ENCODE measurements around the gene FEM1B.

The FEM1B gene

DNA sequence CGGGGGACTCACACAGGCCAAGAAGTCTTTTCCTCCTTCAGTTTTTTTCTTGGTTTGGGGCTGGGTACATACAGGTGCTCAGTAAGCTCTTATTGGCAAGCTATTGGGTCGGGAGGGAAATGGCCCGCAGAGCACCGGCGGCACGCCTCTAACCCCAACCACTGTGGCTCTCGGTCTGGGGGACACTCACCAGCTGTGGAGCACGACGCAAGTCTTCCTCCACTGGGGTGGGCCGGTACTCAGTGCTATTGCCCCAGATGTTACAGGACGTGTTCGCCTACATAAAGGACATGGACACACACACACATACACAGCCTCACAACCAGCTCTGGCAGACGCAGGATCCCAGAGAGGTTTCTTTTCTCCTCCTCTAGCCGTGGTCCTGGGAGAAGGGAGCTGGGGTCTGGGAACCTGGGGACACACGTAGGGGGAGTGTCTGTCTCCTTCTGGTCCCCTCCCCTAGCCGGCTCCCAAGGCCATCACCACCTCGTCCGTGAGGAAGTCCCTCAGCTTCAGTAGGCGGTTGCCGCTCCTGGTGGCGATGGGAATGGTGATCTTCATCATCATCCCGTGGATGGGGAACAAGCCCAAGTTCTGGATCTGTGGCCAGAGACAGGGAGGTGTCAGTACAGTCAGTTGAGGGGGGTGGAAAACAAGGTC, 33.4 kb downstream of the FEM1B start:
- no peak for DNase-seq

DNA sequence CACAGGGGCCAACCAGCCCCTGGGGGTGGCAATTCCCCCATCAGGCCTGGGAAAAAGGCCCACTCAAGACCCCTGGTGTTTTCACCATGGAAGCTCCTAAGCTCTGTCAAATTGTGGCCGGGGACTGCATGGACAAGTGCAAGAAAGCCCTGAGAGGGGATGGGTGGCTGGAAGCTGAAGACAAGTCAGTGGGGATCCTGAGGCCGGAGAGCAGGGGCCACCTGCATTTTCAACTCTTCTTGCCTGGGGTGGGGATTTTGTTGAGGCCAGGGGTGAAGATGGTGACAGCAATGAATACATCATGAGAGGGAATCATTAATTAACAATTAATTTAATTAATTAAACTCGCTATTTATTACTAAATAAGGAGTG, 33.9 kb downstream of the FEM1B start:
- no peak for DNase-seq

DNA sequence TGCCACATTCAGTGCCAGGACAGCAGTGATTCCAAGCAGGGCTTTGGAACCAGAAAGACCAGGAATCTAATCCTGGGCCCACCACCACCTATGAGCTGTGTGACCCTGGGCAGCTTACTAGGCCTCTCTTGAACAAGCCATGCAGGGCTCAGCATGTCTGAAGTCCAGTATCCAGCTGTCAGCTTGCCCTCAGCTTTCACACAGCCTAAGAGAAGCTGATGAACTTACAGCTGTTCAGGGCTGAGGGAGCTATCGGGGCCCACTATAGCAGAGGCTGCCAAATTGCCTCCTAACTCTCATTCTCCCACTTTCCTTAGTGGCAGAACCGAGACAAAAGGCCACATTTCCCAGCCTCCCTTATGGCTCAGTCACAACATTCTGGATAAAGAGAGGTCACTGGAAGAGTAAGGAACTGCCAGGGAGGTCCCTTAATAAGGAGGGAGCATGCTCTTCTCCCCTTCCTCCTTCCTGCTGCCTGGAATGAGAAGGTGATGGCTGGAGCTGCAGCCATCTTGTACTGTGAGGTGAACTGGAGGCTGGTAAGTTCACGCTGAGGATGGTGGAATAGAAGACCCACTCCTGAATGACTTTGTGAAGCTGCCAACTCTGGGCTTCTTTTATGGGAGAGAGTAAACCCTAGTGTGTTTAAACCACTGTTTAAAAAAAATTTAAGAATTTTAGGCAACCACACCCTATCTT, 34.5 kb downstream of the FEM1B start:
- no peak for DNase-seq

DNA sequence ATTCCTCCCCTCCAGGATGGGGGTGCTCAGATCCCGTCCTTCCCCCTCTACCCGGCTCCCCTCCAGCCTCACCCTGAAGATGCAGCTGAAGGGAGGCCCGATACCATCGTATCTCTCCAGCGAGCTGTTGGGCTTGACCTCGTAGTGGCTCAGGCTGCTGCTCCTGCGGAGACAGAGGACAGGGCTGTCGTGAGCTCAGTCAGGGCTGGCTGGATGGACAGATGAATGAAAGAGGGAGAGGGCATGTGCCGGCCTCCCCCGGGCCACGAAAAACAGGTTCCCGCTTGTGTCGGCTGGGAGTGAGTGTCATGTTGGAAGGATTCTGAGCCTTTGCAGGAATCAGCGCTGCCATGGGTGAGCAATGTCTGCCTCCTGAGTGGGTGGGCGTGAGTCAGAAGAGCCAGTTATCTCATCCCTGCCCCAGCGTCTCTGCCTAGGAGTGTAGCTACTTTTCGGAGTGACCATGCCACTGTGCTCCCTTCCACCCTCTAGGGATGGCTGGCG, 35.2 kb downstream of the FEM1B start:
- DNase-seq: no peak

DNA sequence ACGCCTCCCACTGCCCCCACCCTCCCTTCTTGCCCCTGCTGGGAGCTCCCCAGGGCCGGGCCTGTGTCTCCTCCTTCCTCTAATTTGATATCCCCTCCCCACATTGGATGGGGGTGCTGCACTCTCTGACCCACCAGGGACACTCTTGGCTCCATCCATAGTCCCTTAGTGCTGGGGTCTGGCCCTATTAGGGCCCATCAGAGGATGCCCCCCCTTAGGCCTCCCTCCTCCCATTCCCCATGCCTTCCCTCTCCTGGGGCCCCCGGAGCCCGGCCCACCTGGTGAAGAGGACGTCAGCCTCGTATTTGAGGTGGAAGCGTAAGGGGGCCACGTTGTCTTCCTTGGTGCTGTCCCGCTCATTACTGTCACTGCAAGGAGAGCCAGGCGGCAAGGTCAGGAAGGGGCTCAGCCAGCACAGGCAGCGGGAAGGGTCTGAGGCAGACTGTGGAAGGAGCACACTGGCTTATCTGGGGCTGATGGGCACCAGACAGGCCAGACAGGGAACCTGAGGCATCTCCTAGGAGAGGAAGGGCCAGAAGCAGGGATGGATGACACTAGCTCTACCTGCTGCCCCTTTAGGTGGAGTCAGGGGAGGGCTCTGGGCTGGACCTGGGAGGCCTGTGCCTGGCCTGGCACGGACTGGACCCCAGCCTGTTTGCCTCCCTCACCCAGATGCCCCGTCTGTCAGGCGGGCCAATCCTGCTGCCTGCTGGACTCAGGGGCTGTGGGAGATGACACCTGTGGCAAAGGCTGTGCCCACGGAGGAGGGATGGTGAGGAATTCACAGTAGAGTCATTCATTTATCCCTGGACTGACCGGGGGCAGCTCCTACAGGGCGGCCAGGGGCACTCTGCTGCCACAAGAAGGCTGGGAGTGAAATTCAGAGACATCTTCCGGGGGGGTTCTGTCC, 36.2 kb downstream of the FEM1B start:
- DNase-seq: no peak

DNA sequence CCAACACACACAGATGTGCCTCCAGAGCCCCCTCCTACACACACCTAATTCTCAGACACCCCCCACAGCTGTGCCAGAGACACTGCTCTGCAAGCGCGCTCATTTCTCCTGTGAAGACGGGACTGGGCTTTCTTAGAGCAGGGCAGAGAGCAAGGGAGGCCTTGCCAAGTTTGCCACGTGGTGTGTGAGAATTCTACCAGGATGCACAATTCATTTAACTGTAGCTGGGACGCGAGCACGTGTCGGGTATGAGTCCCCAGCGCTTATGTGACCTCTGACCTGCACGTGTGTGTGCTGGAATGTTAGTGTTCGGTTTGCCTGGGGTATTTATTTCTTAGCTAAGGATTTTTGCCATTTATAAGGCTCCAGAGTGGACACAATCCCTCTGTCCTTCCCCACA, 37.0 kb downstream of the FEM1B start:
- DNase-seq: no peak

DNA sequence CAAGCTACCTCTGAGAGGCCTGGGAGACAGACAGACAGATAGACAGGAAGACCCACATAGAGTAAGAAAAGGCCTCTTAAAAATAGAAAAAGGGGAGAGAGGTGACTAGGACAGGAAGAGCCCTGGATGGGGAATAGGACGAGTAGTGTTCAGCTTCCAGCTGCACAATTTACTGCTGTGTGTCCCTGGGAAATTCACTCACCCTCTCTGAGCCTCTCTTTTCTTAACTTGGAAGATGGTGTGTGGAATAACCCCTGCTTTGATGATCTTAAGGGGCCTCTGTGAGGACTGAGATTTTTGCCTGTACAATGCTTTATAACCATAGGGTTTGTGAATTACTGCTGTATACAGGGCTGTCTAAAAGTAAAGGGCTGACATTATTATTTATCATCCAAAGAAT, 37.5 kb downstream of the FEM1B start:
- no peak for DNase-seq

DNA sequence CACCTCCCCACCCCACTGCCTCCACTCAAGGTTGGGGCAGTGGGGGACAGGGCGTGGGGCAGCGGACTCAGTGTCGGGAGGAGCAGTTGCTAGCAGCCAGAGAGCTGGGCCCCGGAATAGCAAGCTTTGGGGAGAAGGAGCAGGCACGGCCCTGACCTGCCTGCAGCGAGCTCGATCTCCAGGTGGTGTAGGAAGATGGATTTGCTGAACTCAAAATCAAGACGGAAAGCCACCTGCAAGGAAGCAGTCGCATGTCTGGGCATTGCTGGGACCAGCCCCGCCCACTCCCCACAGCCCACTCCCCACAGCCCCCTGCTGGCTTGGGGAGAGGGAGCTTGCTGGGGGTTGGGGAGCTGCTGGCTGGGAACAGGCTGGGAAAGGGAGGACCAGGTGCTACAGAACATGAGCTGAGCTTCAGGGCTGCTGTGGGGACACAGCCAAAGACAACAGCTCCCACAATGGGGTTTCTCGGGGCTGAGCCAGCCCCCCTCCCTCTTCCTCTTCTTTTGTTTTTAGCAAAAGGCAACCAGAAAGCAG, 38.0 kb downstream of the FEM1B start:
- DNase-seq: no peak

DNA sequence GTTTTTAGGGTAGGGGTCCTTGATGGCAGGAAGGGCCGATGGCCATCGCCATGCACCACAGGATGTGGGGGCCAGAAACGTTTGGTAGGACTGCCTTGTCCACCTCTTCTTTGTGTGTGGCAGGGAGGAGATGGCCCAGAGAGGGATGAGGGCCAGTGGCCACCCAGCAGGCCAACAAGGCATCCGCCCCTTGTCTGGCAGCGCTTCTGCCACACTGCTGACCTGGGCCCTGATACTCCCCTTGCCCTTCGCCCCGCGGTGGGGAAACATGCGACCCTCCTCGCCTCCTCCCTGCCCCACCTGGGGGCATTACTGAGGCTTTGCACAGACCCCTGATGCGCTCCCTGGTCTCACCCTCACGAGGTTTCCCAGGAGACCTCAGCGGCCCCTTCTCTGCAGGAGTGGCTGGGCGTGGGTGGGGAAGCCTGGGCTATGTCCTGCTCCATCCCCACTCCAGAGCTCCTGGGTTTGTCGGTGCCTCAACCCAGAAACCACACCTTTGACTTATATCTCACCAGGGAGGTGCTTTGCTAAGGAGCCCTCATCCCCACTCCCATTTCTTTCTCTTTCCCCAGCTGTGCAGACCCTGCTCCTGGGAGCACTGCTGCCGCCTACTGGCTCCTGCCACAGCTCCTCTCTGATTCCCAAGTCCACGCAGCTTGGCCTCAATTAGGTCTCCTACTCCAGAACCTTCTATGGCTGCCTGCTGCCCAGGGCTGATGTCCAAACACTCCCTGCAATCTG, 38.7 kb downstream of the FEM1B start:
- no peak for DNase-seq

DNA sequence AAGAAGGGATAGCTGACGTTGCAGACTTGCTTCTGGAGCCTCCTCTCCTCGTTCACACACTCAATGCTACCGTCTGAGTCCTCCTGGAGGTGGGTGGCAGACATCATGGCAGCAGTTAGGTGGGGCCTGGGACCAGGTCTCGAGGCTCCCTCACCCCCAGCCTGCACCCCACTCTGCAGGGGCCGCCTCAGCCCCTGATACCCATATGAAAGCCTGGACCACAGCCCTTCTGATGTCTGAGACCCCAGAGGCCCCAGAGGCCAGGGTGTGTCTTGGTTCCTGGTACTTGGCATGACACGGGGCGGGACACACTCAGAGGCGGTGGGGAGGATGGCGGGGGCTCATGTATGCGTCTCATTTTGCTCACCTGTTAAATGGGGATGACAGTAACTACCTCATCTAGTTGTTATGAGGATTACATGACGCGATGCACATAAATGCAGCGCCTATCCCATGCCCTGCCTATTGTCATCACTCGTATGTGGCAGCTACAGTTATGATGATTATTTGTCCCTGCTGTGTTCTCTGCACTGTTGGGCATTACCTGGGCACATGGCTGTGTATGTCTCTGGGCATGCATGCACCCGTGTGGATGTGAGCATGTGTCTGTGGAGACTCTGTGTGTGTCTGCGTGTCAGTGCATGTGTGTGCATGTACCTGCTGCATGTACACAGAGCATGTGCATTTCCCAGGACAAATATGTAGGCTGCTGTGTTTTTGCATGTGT, 39.9 kb downstream of the FEM1B start:
- DNase-seq: no peak

DNA sequence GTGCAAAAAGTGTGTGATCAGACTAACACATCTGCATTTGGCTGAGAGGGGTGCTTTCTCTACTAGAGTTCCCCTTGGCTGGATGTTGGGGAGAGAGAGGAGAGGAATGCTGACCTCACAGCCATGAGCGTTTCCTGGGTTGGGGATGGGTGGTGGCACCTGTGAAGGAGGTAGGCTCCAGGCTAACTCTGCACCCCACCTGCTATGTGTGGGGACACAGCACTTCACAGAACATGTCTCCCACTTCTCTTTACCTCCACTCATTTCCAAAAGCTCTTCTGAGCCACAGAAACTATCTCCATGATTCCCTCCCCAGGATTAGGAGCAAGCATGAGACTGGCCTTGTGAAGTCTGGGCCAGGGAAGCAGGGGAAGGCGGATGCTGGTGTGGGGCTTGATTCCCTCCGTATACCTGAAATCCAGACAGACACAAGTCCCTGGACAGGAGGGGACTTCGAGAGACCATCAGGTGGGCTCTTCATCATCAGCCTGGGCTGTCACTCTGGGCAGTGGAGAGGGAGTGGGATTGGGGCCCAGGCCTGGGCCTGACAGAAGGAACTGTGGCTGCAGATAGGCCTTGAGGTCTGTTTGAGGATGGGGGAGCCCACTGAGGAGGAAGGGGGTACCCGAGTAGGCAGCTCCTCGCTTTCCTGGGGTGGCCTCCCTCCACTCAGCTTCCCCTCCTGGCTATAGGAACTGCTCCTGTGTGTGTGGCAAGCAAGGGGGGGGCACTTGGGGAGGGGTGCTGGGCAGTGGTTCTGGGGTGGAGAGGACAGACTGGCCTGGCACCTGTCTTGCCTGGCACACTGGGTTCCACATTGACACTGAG, 40.7 kb downstream of the FEM1B start:
- no peak for DNase-seq

DNA sequence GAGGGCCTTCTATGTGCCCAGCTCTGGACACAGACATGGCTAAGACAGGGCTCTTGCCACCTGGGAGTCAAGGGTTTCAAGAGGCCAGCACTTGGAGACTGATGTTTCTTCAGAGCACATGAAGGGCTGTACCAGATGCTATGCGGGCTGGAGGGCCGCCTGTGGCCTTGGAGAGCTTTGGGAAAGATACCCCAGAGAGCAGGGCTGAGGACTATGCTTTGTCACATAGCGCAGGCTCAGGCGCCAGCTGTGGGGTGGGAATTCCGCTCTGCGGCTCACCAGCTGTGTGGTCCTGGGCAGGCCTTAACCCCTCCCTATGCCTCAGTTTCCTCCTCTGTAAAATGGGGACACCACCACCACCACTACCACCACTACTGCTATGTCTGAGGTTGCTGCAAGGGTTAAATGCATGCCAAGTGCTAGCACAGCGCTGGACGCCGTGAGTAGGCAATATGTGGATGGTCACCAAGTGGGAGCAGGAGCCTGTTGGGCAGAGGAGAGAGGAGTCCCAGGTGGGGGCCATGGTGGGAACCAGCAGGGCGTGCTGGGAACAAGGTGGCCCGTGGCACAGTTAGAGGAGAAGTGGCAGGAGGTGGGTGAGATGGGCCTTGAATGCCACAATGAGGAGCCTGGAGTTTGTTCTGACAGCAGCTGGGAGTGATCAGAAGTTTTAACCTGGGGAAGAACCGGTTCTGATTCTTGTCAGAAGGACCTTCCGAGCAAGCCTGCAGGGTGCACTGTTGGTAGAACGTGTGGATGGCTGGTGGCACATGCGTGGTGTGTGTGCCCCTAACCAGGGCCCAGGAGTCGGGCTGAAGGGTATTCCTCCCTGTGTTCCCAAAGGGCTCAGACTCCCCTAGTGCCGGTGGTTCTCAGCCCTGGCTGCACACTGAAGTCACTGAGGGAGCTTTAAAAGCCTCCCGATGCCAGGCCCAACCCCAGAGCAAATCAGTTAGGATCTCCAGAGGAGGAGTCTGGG, 41.7 kb downstream of the FEM1B start:
- no peak for DNase-seq

DNA sequence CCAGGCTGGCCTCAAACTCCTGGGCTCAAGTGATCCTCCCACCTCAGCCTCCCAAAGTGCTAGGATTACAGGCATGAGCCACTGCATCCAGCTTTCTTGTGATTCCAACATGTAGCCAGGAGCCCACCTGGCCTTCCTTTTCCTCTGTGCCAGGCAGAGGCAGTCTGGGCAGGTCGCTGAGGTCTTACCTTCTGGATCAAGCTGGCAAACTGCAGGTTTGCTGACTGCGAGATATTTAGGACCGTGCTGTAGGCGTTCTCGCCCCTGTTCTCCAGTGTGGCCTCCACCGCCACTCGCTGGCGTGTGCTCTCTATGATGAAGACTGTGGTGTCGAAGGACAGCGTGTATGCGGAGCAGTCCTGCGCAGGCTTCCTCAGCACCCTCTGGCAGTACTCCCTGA, 42.5 kb downstream of the FEM1B start:
- no peak for DNase-seq

DNA sequence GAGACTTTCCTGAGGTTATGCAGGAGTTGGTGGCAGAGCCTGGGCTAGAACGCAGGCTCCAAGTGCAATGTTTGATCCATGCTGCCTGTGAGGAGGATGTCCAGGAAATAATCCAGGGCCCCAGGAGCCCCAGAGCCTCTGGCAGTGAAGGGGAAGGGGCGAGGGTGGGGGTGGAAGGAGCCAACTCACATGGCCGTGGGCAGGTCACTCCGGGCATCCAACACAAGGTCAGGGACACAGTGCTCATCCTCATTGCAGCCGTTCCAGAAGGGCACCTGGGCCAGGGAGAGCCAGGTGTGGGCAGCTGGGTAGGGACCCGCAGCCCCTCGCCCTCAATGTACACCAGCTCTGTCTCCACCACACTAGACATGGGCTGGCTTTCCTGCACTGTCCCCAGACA, 43.7 kb downstream of the FEM1B start:
- DNase-seq: no peak

DNA sequence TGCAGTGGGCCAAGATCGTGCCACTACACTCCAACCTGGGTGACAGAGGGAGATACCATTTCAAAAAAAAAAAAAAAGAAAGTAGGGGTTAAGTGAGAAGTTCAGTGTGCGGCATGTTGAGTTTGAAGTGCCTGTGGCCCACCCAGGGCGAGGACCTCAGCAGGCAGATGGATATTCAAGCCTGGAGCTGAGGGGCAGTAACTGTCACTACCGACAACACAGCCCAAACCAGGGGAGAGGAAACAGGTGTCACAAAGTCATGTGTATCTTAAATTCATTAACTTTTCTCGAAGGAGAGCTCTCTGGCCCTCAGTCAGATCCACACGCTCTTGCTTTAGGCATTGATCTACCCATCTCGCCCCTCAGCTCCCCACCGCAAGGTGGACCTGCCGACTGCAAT, 45.3 kb downstream of the FEM1B start:
- no peak for DNase-seq

DNA sequence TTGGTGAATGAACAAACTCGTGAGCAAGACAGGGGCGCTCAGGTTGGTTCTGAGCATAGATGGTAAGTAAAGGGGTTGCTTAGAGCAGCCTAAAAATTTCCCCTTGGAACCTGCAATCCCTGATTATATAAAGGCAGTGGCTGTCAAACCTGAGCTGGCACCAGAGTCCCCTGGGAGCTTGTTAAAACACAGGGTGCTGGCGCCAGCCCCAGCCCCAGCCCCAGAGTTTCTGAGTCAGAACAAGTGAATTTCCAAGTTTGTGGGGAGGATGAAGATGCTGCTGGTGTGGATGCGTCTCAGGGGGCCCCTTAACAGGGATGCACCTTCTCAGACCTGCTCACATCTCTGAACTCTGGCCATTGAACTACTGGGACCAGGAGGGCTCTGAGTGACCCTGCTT, 48.2 kb downstream of the FEM1B start:
- DNase-seq: no peak

DNA sequence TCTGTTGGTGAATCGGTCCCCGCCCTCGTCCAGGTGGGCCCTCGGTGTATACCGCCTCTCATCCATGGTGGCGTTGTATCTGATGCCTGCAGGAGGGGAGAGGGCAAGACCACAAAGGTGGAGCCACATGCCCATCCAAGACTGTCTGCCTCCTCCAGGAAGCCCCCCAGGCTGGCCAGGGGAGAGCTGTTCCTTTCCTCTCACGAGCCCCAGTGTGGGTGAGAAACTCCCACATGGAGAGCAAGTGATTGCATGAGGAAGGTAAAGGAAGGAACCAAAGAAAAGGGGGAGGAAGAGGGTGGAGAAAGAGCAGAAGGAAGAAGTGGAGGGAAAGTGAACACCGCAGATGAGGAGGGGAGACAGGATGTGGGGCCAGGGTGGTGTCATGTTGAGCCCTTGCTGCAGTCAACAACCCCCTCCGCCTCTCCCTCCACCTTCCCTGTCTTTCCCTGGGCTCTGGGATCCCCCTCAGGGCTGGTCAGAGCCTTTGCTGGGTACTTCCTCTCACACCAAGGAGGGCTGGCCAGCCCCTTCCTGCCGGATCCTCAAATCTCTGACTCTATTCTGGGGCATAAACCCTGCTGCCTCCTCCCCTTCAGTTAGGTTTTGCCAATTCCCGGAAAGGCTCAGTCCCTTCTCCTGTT, 49.3 kb downstream of the FEM1B start:
- no peak for DNase-seq

DNA sequence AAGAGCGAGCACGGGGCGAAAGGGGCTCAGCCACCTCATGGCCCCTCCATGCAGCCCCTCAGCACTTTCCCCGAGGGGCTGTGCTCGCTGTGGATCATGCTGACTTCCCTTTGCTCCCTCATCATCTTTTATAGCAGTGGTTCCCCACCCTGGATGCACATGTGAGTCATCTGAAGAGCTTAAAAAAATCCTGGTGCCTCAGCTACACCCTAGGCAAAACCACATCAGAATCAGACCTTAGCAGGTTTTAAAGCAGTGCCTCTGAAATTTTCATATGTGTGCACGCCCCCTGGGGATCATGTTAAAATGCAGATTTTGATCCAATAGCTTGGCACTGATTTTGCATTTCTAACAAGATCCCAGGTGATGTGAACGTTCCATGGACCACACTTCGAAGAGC, 50.9 kb downstream of the FEM1B start:
- no peak for DNase-seq

DNA sequence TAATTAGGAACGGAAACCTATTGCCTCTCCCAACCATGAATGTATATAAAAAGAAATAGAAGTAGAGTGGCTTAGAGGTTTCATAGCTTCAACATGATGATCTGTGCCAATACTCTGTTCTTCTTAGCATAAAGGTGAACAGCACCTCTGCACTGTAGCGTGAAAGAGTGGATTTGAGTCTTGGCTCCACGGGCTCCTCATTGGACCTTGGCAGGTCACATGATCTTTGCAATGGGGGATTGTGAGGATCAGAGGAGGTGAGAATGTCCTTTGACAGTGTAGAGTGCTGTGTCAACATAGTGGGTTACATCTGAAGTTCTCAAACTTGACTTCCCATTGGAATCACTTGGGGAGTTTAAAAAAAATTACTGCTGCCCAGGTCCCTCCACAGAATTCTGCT, 51.4 kb downstream of the FEM1B start:
- DNase-seq: no peak

Data from CD4-positive, alpha-beta T cell treated with Interleukin-10 for 1 hour (primary cell).